CD14-positive monocyte (primary cell): Measurements from ENCODE around the gene CAND1. TPM values are rescaled to one million over a fixed set of nuclear protein-coding genes. Genes with fewer than 3 reads are reported as not detected.
A peak's percentile ranks its signal among the peaks of the same experiment; 100 is the strongest.

Source experiments
- DNase-seq, 3 donors: peaks; one replicate each; pipeline ENCODE4 v3.0.0-alpha.2; 2011 to 2022
- H2AFZ ChIP-seq: 2 replicates; pipeline ENCODE4 v1.6.0; 2012; ENCODE audit warnings: mild to moderate bottlenecking, low read depth, low read length, inconsistent platforms; ENCODE audit not compliant: insufficient read depth, poor library complexity, severe bottlenecking
- H3K27ac ChIP-seq, 2 donors: 1 replicate in 1 of 2; 2 replicates in 1 of 2; pipeline ENCODE4 v1.5.1; 2012 to 2013; ENCODE audit warnings: low read length in 2 of 2, control low read depth in 1 of 2, inconsistent platforms in 1 of 2, low read depth in 1 of 2, mild to moderate bottlenecking in 1 of 2
- H3K27me3 ChIP-seq, 2 donors: one replicate each; pipeline versions ENCODE4 v1.6.0 to v1.6.1; 2011 to 2013; ENCODE audit warnings: low read length in 2 of 2; ENCODE audit not compliant: control insufficient read depth in 2 of 2, insufficient read depth in 2 of 2
- H3K36me3 ChIP-seq, 2 donors: replicated peaks in 1 of 2; 1 replicate in 1 of 2; 2 replicates in 1 of 2; pipeline versions ENCODE4 v1.5.1 to v1.6.1; 2012 to 2013; ENCODE audit warnings: low read length in 2 of 2, control low read depth in 1 of 2, inconsistent platforms in 1 of 2, mild to moderate bottlenecking in 1 of 2; ENCODE audit not compliant: insufficient read depth in 2 of 2, control insufficient read depth in 1 of 2
- H3K4me1 ChIP-seq, 2 donors: 1 replicate in 1 of 2; 2 replicates in 1 of 2; pipeline versions ENCODE4 v1.5.1 to v1.6.1; 2012 to 2013; ENCODE audit warnings: low read length in 2 of 2, control low read depth in 1 of 2, inconsistent platforms in 1 of 2, mild to moderate bottlenecking in 1 of 2, moderate library complexity in 1 of 2; ENCODE audit not compliant: insufficient read depth in 2 of 2, control insufficient read depth in 1 of 2
- H3K4me2 ChIP-seq: replicated peaks from 2 replicates; pipeline ENCODE3; 2012; ENCODE audit warnings: low read length, moderate library complexity, mild to moderate bottlenecking; ENCODE audit not compliant: poor library complexity, severe bottlenecking; ENCODE audit errors: extremely low read depth
- H3K4me3 ChIP-seq, 3 experiments: fragments of 200-600 bp in 1 of 3; sonication (generic) in 1 of 3; replicated peaks in 1 of 3; 1 replicate in 2 of 3; 2 replicates in 1 of 3; pipeline ENCODE4 v1.5.1; 2011 to 2013; ENCODE audit warnings: low read length in 3 of 3, mild to moderate bottlenecking in 3 of 3, control low read depth in 2 of 3, low read depth in 2 of 3, inconsistent platforms in 1 of 3, moderate library complexity in 1 of 3
- H3K79me2 ChIP-seq: 2 replicates; pipeline ENCODE4 v1.6.0; 2012; ENCODE audit warnings: mild to moderate bottlenecking, control low read depth, inconsistent platforms, low read length, moderate library complexity; ENCODE audit not compliant: insufficient read depth
- H3K9ac ChIP-seq: 2 replicates; pipeline ENCODE4 v1.6.0; 2017; ENCODE audit warnings: low read length, mild to moderate bottlenecking; ENCODE audit not compliant: insufficient read depth, poor library complexity, severe bottlenecking
- H3K9me3 ChIP-seq, 2 donors: replicated peaks in 1 of 2; 1 replicate in 1 of 2; 2 replicates in 1 of 2; pipeline versions ENCODE4 v1.5.1 to v1.6.1; 2012 to 2013; ENCODE audit warnings: low read length in 2 of 2, control low read depth in 1 of 2; ENCODE audit not compliant: control insufficient read depth in 1 of 2, insufficient read depth in 1 of 2
- H4K20me1 ChIP-seq: 2 replicates; pipeline ENCODE4 v1.6.0; 2012; ENCODE audit warnings: mild to moderate bottlenecking, low read length, control low read depth, moderate library complexity; ENCODE audit not compliant: insufficient read depth
- H3K27ac Mint-ChIP-seq, 7 donors: one replicate each; pipeline ENCODE4 v1.8.0; 2020; ENCODE audit warnings: mild to moderate bottlenecking in 7 of 7, mixed read lengths in 7 of 7, moderate library complexity in 6 of 7, inconsistent platforms in 2 of 7
- H3K27me3 Mint-ChIP-seq, 3 donors: one replicate each; pipeline ENCODE4 v1.8.0; 2021 to 2022; ENCODE audit warnings: low read depth in 3 of 3, mild to moderate bottlenecking in 3 of 3, mixed read lengths in 3 of 3, moderate library complexity in 3 of 3, inconsistent platforms in 1 of 3
- H3K36me3 Mint-ChIP-seq, 2 donors: one replicate each; pipeline ENCODE4 v1.8.0; 2020; ENCODE audit warnings: mixed read lengths in 2 of 2, inconsistent platforms in 1 of 2, mild to moderate bottlenecking in 1 of 2
- H3K4me1 Mint-ChIP-seq: one replicate; pipeline ENCODE4 v1.8.0; 2020; ENCODE audit warnings: mild to moderate bottlenecking, mixed read lengths
- H3K4me3 Mint-ChIP-seq, 2 donors: one replicate each; pipeline ENCODE4 v1.8.0; 2020; ENCODE audit warnings: mild to moderate bottlenecking in 2 of 2, mixed read lengths in 2 of 2, moderate library complexity in 1 of 2
- H3K9me3 Mint-ChIP-seq, 7 donors: one replicate each; pipeline ENCODE4 v1.8.0; 2020 to 2022; ENCODE audit warnings: mixed read lengths in 7 of 7, mild to moderate bottlenecking in 6 of 7, moderate library complexity in 6 of 7, inconsistent platforms in 2 of 7
- WGBS: methylation state at CpG from one replicate; pipeline ENCODE4 v1.1.5; 2013; ENCODE audit warnings: missing lambda C conversion rate; ENCODE audit not compliant: insufficient coverage; 5-methylcytosine and 5-hydroxymethylcytosine counted together
- intact Hi-C, 2 donors: fragments of 100-400 bp; cut with micrococcal nuclease; formaldehyde crosslinking; loops; one replicate each; pipeline versions ENCODE4 v1.15.0 to v1.15.1; 2023
- polyA plus RNA-seq, 3 donors: library from polyadenylated mRNA; depleted of rRNA in 1 of 3; unstranded in 2 of 3; stranded (reverse) in 1 of 3; fragments of 300-500 nt in 2 of 3; fragments of >200 nt in 1 of 3; fragmentation: Illumina TruSeq in 2 of 3; gene quantifications; 1 replicate in 2 of 3; 2 replicates in 1 of 3; pipeline ENCODE4 v1.2.3, GENCODE V29; 2012 to 2021
- TF ChIP-seq, protein P1 (sequence below): fragments of 200-600 bp; IDR thresholded peaks from one replicate; pipeline ENCODE4 v1.8.0; 2022; ENCODE audit warnings: antibody characterized with exemption, mild to moderate bottlenecking

The CAND1 gene
- polyA plus RNA-seq, 3 donors, result 12.3 to 29.4 (median 20.9) TPM

DNA sequence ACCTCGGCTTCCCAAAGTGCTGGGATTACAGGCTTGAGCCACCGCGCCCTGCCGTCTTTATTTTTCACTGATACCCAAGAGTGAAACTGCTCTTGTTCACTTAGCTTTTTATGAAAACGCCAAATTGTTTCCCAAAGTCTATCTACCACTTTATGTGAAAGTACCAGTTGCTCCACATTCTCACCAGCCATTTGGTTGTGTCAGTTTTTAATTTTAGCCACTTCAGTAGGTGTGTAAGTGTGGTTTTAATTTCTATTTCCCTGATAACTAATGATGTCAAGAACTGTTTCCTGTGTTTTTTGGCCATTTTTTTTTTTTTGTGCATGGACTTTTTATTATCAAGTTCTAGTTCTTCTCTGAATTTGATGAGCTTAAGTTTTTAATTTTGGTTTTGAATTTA is 17.1 kb downstream of the CAND1 start:
- Histone ChIP-seq H3K36me3 (peaks cover 19 to 57% of the 10 kb centered on the region in 2 donors), H4K20me1 (peaks cover 41% of the 10 kb centered on the region), H3K4me1 (no peaks in the 10 kb centered on the region), H3K79me2 (peaks cover 84% of the 10 kb centered on the region), H2AFZ (no peak overlapping the region), H3K27me3 (no peaks in the 10 kb centered on the region), H3K9ac (no peak overlapping the region), H3K4me3 (no peak overlapping the region), H3K9me3 (no peaks in the 10 kb centered on the region), H3K4me2 (no peak overlapping the region), H3K27ac (no peak overlapping the region)
- intact Hi-C loops, result no loop called here
- 100% methylated on average over 4 of the region's 5 CpGs for WGBS
- TF ChIP-seq, protein P1, sequence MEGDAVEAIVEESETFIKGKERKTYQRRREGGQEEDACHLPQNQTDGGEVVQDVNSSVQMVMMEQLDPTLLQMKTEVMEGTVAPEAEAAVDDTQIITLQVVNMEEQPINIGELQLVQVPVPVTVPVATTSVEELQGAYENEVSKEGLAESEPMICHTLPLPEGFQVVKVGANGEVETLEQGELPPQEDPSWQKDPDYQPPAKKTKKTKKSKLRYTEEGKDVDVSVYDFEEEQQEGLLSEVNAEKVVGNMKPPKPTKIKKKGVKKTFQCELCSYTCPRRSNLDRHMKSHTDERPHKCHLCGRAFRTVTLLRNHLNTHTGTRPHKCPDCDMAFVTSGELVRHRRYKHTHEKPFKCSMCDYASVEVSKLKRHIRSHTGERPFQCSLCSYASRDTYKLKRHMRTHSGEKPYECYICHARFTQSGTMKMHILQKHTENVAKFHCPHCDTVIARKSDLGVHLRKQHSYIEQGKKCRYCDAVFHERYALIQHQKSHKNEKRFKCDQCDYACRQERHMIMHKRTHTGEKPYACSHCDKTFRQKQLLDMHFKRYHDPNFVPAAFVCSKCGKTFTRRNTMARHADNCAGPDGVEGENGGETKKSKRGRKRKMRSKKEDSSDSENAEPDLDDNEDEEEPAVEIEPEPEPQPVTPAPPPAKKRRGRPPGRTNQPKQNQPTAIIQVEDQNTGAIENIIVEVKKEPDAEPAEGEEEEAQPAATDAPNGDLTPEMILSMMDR, result no peak
- H3K4me3 Mint-ChIP-seq, result no peak overlapping the region
- H3K36me3 Mint-ChIP-seq, result peaks cover 34 to 73% of the 10 kb centered on the region in 2 donors
- no peaks in the 10 kb centered on the region for H3K27me3 Mint-ChIP-seq
- no peaks in the 10 kb centered on the region for H3K4me1 Mint-ChIP-seq
- DNase-seq, result no peak
- peaks cover 0 to 1% (median 0%) of the 10 kb centered on the region in 7 donors for H3K9me3 Mint-ChIP-seq
- H3K27ac Mint-ChIP-seq, result peak overlapping the region in 1 of 7 donors; percentile 6

DNA sequence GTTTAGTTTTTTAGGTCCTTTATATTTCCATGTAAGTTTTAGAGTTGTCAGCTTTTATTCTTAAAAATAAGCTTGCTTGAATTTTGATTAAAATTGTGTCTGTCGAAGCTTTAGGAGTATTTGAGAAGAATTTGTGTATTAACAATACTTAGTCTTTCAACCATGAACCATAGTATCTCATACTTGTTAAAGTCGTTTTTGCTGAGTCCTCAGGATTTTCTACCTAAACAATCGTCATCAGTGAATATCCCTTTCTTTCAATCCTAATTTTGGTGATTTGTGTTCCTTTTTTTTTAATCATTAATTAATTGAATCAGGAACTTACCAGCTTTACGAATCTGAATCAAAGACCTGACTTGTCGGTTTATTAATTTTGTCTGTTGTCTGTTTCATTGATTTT is 18.2 kb downstream of the CAND1 start:
- no peaks in the 10 kb centered on the region for H3K4me1 Mint-ChIP-seq
- H3K4me3 Mint-ChIP-seq, result no peak overlapping the region
- WGBS, result no CpG with 5 or more reads among the region's 5 CpGs

More for the DNA sequence above, 18.2 kb downstream of the CAND1 start:
- no peaks in the 10 kb centered on the region for H3K27me3 ChIP-seq
- intact Hi-C loops, result no loop called here
- no peak overlapping the region for H2AFZ ChIP-seq
- peaks cover 0 to 1% (median 0%) of the 10 kb centered on the region in 7 donors for H3K9me3 Mint-ChIP-seq
- no peak overlapping the region for H3K4me2 ChIP-seq
- peaks cover 43% of the 10 kb centered on the region for H4K20me1 ChIP-seq
- TF ChIP-seq, protein P1, result no peak
- H3K9me3 ChIP-seq, result no peaks in the 10 kb centered on the region
- H3K4me1 ChIP-seq, result no peaks in the 10 kb centered on the region
- H3K36me3 Mint-ChIP-seq, result peaks cover 29 to 68% of the 10 kb centered on the region in 2 donors
- no peaks in the 10 kb centered on the region for H3K27me3 Mint-ChIP-seq
- H3K36me3 ChIP-seq, result peaks cover 19 to 51% of the 10 kb centered on the region in 2 donors
- H3K4me3 ChIP-seq, result no peak overlapping the region
- H3K79me2 ChIP-seq, result peaks cover 79% of the 10 kb centered on the region
- no peak overlapping the region for H3K27ac Mint-ChIP-seq
- H3K9ac ChIP-seq, result no peak overlapping the region
- peak overlapping the region in 1 of 2 donors; percentile 18 for H3K27ac ChIP-seq
- DNase-seq, result no peak
